ENCODE data around the gene KSR2. TPM values are rescaled to one million over a fixed set of nuclear protein-coding genes. Genes with fewer than 3 reads are reported as not detected.

Gene KSR2
- total RNA-seq, 2 donors from 2014 or later: 1.1 to 2.0 TPM

DNA sequence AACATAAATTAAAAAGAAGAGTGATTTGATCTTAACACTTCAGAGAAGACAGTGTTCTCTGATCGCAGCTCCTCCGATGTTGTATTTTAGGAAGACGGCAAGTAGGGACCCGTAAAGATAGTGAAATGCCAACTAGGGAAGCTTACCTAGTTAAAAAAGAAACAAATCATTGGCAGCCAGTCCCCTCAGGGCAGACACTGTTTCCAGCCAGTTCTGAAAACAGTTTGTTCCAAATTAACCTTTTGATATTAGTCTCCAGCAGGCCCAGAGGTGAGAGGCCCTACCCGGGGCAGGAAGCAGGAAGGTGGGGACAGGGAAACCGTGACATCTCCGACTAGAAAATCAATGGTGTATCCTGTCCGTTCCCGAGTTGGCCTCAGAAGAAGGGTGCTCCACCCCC is 56.0 kb downstream of the KSR2 start:
- 92 to 93% methylated on average over 9 of the region's 9 CpGs for WGBS, 2 experiments (ENCODE audit: insufficient coverage in 1 of 2, insufficient read length in 1 of 2)
- Histone ChIP-seq H3K4me3 (ENCODE audit: low read length) (no peak overlapping the region), H3K9me3 (ENCODE audit: control insufficient read depth, low read length) (peaks cover 7% of the 10 kb centered on the region), H3K36me3 (ENCODE audit: control insufficient read depth, insufficient read depth, low read length) (no peaks in the 10 kb centered on the region), H3K4me1 (ENCODE audit: control insufficient read depth, insufficient read depth, low read length) (no peaks in the 10 kb centered on the region), H3K9ac (ENCODE audit: extremely low read depth, low read length, poor library complexity, severe bottlenecking) (no peak overlapping the region), H3K27ac (ENCODE audit: low read depth, low read length) (no peak overlapping the region), H3K27me3 (ENCODE audit: control insufficient read depth, insufficient read depth, low read length, poor library complexity, severe bottlenecking) (no peaks in the 10 kb centered on the region)
- Mint-ChIP-seq H3K27me3 (ENCODE audit: insufficient read depth) (peaks cover 3% of the 10 kb centered on the region), H3K27ac (no peak overlapping the region), H3K4me1 (no peaks in the 10 kb centered on the region), H3K36me3 (ENCODE audit: low read depth) (no peaks in the 10 kb centered on the region), H3K9me3 (peaks cover 9% of the 10 kb centered on the region), H3K4me3 (no peak overlapping the region)
- TF ChIP-seq, protein P1, sequence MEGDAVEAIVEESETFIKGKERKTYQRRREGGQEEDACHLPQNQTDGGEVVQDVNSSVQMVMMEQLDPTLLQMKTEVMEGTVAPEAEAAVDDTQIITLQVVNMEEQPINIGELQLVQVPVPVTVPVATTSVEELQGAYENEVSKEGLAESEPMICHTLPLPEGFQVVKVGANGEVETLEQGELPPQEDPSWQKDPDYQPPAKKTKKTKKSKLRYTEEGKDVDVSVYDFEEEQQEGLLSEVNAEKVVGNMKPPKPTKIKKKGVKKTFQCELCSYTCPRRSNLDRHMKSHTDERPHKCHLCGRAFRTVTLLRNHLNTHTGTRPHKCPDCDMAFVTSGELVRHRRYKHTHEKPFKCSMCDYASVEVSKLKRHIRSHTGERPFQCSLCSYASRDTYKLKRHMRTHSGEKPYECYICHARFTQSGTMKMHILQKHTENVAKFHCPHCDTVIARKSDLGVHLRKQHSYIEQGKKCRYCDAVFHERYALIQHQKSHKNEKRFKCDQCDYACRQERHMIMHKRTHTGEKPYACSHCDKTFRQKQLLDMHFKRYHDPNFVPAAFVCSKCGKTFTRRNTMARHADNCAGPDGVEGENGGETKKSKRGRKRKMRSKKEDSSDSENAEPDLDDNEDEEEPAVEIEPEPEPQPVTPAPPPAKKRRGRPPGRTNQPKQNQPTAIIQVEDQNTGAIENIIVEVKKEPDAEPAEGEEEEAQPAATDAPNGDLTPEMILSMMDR (conservative IDR thresholded peaks at IDR 0.05): no peak
- no peak for DNase-seq

DNA sequence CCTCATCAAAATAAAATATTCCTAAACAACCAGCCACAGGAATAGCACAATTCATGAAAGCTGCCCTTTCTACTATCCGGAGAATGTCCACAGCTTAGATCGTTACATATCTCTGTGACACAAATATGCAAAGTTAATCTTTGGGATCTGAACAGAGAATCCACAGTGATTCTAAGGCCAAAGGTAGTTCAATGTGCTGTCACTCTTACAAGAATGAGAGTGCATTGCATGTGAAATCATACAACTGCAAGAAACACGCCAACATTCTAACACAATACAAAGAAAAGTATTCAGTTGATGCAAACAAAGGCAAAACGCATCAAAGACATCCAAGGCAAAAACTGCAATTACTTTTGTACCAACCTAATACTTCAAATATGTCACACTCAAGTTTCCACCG is 60.4 kb downstream of the KSR2 start:
- Histone ChIP-seq H3K9me3 (ENCODE audit: control insufficient read depth, low read length) (peaks cover 7% of the 10 kb centered on the region), H3K4me3 (ENCODE audit: low read length) (no peak overlapping the region), H3K9ac (ENCODE audit: extremely low read depth, low read length, poor library complexity, severe bottlenecking) (no peak overlapping the region), H3K4me1 (ENCODE audit: control insufficient read depth, insufficient read depth, low read length) (no peaks in the 10 kb centered on the region), H3K27me3 (ENCODE audit: control insufficient read depth, insufficient read depth, low read length, poor library complexity, severe bottlenecking) (no peaks in the 10 kb centered on the region), H3K27ac (ENCODE audit: low read depth, low read length) (no peak overlapping the region), H3K36me3 (ENCODE audit: control insufficient read depth, insufficient read depth, low read length) (no peaks in the 10 kb centered on the region)
- no peaks in the 10 kb centered on the region for H3K4me1 Mint-ChIP-seq
- H3K4me3 Mint-ChIP-seq: no peak overlapping the region
- DNase-seq: no peak
- H3K36me3 Mint-ChIP-seq (ENCODE audit: low read depth): no peaks in the 10 kb centered on the region
- TF ChIP-seq, protein P1 (conservative IDR thresholded peaks at IDR 0.05): no peak
- 96 to 100% methylated on average over 2 to 4 of the region's 5 CpGs for WGBS, 2 experiments (ENCODE audit: insufficient coverage in 1 of 2, insufficient read length in 1 of 2)
- H3K9me3 Mint-ChIP-seq: peaks cover 9% of the 10 kb centered on the region
- no peaks in the 10 kb centered on the region for H3K27me3 Mint-ChIP-seq (ENCODE audit: insufficient read depth)
- H3K27ac Mint-ChIP-seq: no peak overlapping the region

DNA sequence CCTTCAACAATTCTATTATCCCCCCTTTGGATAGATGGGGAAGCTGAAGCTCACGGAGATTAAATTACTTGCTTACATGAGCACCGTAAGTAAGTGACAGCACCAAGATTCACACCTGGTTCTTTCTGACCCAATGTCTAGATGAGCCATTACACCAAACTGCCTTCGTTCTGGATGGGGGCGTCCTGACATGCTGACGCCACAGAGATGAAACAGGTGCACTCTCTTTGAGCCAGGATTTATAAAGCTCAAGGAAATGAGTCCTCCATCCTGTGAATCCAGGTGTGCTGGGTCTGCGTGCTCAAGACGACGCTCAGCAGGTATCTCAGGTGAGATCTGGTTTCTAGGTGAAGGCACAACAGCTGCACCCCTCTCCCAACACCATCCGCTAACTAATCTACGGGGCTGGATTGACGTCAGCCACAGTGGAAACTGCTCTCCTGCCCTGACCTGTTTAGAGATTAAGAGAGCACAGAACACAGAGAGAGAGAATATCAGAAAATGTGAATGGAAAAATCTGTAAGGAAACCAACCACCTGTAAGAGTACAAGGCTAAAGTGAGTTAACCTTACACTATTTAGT is 61.6 kb downstream of the KSR2 start:
- TF ChIP-seq, protein P1 (conservative IDR thresholded peaks at IDR 0.05): peak; percentile 33

More for the DNA sequence above, 61.6 kb downstream of the KSR2 start:
- 65 to 71% methylated on average over 8 to 11 of the region's 11 CpGs for WGBS, 2 experiments (ENCODE audit: insufficient coverage in 1 of 2, insufficient read length in 1 of 2)
- Mint-ChIP-seq H3K4me1 (no peaks in the 10 kb centered on the region), H3K9me3 (peaks cover 9% of the 10 kb centered on the region), H3K27me3 (ENCODE audit: insufficient read depth) (no peaks in the 10 kb centered on the region), H3K36me3 (ENCODE audit: low read depth) (no peaks in the 10 kb centered on the region), H3K4me3 (no peak overlapping the region), H3K27ac (no peak overlapping the region)
- Histone ChIP-seq H3K36me3 (ENCODE audit: control insufficient read depth, insufficient read depth, low read length) (no peaks in the 10 kb centered on the region), H3K27ac (ENCODE audit: low read depth, low read length) (no peak overlapping the region), H3K27me3 (ENCODE audit: control insufficient read depth, insufficient read depth, low read length, poor library complexity, severe bottlenecking) (no peaks in the 10 kb centered on the region), H3K4me1 (ENCODE audit: control insufficient read depth, insufficient read depth, low read length) (no peaks in the 10 kb centered on the region), H3K9me3 (ENCODE audit: control insufficient read depth, low read length) (peaks cover 7% of the 10 kb centered on the region), H3K4me3 (ENCODE audit: low read length) (no peak overlapping the region), H3K9ac (ENCODE audit: extremely low read depth, low read length, poor library complexity, severe bottlenecking) (no peak overlapping the region)
- DNase-seq: no peak

Data from endodermal cell (in vitro differentiated cells).